ENCODE data around the gene FCAMR.

The FCAMR gene

DNA sequence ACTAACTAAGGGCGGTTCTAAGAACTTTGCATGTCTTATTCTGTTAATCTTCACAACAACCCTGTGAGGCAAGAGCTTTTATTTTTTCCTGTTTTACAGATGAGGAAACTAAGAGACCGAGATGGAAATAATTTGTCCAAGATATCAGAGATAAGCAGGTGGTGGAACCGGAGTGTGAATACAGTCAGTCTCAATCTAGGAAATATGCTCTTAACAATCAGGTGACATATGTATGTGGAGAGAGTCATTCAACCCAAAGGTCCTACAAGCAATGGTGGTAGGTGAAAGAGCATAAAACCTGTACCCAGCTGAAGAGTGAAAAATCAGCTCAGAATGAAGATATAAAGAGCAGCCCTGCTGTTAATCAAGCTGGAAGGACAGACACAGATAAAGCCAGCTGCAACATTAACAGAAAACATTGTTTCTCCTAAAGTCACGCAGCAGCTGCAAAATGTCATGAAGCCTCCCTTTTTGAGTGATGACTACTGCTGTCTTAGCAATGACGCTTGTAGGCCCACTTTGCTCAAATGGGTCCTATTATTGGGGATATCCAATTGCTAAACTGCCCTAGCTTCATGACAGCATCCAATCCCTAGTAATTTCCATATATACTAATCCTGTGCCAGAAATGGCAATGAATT, 30.5 kb upstream of the FCAMR start:
- no peak for DNase-seq (ENCODE audit: low read depth in 2 of 2)

DNA sequence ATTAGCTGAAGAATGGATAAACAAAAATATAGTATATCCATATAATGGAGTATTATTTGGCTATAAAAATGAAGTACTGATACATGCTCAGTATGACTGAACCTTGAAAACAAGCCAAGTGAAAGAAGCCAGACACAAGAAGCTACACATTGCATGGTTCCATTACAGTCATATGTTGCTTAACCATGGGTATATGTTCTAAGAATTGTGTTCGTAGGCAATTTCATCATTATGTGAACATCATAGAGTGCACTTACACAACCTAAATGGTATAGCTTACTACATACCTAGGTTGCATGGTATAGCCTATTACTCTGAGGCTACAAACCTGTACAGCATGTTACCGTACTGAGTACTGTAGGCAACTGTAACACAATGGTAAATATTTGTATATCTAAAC, 28.6 kb upstream of the FCAMR start:
- DNase-seq (ENCODE audit: low read depth in 2 of 2): no peak

DNA sequence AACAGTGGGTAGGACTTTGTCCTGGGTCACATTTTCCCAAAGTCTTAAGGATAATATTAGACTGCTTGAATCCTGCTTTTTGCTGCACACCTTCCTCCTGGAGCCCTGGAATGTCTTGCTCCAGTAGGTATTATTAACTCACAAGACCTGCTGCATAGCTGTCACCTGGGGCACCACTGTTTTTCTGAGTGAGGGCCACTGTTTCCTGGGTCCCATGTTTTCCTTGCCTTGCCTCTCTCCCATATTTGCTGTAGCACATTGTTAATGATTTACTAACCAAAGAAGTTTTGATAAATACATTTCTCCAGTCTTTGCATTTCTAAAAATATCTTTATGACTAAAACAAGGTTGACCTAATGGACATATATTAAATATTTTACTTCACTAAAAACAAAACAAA, 22.5 kb upstream of the FCAMR start:
- no peak for DNase-seq (ENCODE audit: low read depth in 2 of 2)

DNA sequence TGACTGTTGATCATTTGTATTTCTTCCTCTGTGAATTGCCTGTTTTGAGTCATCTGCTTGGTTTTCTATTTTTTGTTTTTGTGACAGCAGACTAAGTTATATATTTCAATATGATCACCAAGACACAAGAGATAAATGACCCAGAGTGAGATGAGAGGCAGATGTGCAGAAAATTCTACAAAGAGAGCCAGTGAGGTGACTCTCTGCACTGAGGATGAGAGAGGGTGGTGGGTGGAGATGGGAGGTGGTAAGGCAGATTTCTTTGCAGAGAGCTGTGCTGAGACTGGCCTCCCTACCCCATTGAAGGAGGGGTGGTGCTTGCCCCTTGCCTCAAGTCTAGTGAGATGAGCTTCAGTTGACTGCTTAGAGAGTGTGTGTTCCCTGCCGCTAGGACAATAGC, 17.6 kb upstream of the FCAMR start:
- DNase-seq (ENCODE audit: low read depth in 2 of 2): no peak

DNA sequence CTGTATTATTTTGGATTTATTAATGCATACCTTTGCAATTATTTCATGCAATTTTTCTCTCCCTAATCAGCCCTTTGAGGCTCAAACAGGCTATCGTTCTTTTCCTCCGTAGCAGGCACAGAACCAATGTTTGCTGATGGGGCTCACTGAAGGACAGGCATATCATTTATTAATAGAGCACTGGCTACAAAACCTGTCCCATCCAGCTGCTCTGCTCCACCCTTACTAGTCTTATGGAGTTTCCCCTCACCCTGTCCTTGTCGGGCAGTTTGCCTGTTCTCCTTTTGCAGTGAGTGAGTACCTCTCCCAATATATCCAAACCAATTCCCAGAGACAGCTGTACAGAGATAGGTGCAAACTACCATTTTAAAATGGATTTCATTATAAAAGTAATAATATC, 16.6 kb upstream of the FCAMR start:
- DNase-seq (ENCODE audit: low read depth in 2 of 2): no peak

DNA sequence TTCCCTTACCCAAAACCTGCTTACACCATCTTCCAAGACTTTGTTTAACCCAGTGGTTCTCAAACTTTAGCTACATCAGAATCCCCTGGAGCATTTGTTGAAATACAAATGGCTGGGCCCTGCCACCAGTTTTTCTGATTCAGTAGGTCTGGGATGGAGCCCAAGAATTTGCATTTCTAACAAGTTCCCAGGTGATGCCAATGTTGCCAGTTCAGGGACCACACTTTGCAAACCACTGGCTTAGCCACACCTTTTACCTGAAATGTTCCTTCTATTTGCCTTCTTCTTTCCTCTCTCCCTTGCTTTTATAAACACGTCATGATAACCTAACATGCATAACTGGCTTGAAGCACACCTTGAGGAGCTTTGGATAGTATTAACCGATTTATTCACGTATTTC, 16.1 kb upstream of the FCAMR start:
- DNase-seq (ENCODE audit: low read depth in 2 of 2): no peak

DNA sequence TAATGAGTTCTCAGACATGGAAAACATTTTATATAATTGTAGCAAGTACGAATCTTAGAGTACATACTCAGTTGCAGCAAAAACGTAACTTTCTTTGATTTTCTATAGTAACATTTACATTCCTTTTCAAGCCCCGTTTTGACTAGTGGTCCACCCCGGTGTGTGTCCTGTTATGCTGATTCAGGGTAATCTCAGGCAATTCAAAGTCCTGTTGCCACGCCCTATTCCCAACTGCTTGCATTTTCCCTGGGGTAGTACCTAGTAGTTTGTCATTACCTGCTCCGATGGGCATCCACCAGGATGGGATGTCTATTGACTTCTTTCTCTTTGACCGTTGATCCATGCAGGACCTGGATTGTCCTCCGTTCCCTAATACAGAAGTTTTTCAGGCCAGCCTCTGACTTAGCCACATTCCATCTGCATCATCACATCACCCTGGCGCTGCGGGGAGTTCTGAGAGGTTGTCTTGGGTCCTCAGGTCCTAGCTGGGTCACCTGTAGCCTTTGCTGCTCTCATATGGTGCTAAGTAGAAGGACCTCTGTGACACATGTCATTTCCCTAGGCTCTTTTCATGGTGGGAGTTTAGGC, 15.0 kb upstream of the FCAMR start:
- no peak for DNase-seq (ENCODE audit: low read depth in 2 of 2)

DNA sequence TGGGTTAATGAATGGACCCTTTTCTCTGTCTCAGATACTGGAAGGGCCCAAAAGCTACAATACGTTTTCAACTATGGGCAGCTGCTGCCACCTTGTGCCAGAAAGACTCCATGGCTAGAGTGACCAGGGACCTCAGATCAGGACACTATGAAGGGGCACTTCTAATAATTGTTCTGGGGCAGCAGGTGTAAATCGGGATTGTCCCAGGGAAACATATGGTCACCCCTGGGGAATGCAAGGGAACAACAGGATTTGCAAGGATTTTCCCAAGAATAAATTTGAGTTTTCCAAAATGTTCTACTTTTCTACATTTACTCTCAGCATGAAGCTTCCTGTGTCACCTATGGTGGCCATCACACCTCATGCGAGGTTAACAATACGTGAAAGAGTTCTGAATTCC, 12.0 kb upstream of the FCAMR start:
- DNase-seq (ENCODE audit: low read depth in 2 of 2): peak; percentile 10 to 38

DNA sequence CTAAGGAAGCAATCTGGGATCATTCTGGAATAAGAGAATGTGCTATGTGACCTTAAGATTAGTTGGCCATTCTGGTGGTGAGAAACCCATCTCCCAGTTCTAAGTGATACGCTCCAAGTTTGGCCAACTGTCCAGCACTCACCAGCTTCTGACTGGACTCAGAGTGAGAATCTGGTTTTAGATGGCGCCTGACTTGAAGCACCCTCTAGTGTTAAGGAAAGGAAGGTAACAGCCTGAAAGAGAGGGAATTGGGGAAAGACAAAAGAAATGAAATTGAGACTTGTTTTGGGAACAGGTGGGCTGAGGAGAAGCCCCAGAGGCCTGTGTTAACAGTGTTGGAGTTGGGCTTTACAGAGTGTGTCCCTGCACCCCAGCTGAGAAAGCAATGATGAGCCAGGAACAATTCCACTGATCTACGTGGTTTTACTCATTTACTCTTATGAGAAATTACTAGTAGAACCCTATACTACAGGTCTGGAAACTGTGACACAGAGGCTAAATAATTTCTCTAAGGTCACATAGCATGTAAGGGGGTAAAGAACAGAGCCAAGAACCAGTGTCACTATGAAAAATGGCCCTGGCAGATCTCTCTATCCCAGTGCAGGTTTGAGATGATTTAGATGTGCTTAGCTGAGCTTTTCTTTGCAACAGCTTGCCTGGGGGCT, 9.3 kb upstream of the FCAMR start:
- no peak for DNase-seq (ENCODE audit: low read depth in 2 of 2)

DNA sequence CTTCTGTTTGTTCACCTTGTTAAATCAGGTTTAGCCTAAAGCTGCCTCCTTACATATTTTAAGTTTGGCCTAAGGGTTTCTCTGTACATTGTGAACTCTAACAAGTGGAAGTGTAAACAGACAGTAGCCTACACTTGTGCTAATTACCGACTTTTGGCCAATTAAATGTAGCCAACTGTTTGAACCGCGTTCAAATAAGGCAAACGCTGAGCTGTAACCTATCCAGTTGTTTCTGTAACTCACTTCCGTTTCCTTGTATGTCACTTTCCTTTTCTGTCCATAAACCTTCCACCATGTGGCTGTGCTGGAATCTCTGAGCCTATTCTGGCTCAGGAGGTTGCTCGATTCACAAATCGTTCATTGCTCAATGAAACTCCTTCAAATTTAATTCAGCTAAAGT, 8.0 kb upstream of the FCAMR start:
- DNase-seq (ENCODE audit: low read depth in 2 of 2): no peak

DNA sequence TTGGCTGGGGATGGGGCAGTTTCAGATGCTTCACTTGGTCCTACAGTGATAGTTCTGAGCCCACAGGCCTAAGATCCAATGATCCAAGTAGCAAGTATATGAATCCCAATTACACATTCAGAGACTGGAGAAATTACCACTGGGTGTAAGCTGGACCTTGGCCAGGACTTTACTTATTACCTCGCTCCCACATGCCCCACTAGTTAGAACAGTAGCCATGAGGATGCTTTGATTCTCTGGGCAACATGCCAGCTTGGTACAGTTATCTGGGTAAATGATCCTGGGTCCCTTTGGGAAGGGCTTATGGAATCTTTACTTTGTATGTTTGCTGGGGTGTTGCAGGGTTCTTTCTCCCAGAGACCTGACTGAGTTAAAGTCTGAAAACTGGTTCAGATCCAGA, 5.0 kb upstream of the FCAMR start:
- no peak for DNase-seq (ENCODE audit: low read depth in 2 of 2)

DNA sequence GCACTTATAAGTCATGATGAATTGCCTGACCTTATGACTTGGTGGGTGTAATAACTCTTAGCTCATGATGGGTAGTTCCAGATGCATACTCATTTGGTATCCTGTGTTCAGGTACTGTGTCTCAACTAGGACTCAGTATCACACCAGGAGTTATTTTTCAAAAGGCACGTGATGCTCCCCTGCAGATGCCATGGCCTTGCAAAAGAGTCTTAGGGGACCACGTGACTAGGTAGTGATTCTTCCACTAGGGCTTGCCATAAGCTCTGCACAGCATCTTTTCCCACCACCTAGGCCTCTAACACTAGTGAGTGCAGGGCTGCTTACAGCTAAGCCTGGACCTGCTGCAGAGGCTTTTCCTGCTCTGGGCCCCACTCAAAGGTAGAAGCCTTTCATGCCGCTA, 3.9 kb upstream of the FCAMR start:
- no peak for DNase-seq (ENCODE audit: low read depth in 2 of 2)

DNA sequence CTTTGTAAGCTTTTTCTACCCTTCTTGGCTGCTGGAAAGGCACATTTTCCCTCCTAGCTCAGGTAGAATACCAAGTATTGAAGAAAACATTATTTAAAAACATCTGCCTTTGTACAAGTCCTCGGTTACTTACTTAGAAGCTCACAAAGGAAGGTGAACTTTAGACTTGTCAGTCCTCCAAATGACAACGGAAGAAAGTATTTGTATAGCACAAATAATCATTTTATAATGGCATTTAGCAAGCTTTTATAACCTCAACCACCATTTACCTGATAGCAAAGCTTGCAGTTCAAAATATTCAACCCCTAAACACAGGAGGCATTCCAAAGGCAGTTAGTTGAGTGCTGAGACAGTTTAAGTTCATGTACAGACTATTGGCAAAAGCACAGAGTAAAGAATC, 2.5 kb upstream of the FCAMR start:
- DNase-seq (ENCODE audit: low read depth in 2 of 2): no peak

DNA sequence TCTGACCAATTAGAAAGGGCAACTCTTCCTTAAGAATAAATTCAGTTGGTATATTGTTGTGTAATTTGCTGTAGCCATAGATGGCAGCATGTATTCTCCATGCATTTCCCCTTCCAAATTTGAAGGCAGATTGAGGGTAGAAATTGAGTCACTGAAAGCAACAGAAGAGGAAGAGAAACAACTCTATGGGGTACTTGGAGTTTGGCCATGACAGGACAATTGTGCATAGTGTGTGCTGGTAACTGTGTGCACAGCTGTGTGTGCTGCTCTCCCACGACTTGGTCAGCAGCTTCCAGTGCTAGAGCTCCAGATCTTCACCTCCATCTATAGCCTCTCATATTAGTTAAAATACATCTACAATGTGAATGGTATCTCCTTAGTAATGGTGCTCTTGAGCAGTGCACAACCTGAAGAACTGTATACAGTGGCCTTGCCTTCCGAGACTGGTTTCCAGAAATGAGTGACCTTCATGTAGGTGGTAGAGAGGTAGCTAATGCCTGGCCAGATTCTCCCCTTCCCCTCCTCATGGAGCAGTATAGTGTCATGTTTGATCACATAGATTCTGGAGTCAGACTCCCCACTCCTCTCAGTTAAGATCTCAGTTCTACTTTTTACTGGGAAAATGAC, 882 bp upstream of the FCAMR start:
- DNase-seq (ENCODE audit: low read depth in 2 of 2): no peak

DNA sequence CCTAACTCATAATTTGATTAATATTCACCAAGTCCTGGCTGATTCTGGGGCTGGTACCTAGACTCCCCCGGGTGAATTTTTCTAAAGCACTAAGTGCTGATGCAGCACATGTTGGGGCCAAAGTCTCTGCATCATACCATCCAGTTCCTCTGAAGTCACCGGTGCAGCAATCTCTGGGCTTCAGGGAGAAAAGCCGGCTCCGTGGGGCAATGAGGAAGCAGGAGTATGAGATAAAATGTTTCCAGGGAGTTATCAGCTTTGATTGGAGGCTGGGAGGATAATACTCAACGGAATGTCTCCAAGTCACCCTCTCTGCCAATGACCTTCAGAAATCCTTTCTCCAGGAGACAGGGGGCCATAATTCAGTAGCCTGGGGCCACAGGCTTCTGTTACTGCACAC, 1.2 kb downstream of the FCAMR start:
- DNase-seq (ENCODE audit: low read depth in 2 of 2): no peak

DNA sequence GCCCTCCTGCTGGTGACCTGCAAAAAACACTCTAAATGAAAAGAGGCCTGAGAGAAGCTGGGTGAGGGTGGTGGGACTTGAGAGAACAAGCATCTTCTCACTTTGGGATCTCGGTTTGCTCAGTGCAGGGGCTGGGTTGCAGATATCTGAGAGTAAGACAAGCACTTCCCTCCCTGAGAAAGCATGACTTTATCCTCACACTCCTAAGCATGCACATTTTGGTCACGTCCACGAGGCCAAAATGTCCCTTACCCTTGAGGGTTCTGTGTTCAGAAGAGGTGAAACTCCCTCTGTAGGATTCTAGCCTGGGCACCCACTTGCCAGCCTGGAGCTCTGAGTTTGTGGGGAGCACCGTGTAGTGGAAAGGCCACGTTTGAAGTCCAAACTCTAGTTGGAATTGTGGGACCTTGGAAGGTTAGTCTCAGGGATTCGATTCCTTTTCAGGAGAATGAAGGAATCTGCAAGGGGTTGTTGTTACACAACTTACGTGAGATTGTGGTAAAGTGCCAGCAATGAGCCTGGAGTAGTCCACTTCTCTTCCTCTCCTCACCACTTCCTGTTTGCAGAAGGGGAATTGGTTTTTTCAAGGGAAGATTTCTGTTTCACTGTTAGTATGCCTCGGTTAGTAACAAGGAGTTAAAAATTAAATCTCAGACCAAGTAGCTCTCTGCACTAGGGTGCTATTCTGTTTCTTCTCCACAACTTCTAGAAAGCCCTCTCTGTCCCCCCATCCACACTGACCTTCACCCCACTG, 3.0 kb downstream of the FCAMR start:
- no peak for DNase-seq (ENCODE audit: low read depth in 2 of 2)

DNA sequence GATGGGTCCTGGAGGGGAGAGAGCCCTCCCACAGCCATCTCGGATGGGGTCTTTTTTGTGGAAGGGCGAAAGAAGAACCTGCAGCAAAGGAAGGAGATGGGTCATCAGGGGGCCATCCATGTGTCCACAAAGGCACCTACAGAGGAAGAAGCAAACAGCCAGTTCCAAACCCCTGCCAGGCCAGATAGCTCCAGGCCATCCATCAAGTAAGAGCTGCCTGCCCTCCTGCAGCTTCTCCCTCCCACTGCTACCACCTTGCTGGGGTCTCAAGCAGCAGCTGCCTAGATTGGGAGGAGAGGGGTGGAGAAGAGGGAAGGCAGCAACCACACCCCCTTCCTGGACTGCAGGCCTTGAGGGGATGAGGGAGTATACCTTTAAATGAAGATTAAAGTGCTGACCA, 4.5 kb downstream of the FCAMR start:
- no peak for DNase-seq (ENCODE audit: low read depth in 2 of 2)

DNA sequence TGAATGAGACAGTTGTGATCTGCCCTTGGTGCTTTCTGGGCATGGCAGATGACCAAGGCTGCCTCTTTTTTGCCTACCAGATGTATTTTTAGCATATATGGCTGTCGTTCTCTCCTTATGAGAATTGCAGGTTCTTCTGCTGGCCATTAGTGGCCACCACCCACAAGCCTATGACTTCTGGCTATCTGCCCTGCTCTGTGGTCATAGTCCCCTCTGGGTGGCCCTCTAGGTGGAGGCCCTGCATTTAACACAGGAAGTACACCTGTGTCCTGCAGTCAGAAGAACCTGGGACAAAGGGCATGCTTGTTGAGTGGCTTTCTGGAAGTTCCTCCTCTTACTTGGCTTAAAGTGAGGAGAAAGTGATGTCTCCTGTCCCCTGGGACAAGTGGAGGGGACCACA, 6.5 kb downstream of the FCAMR start:
- DNase-seq (ENCODE audit: low read depth in 2 of 2): no peak

DNA sequence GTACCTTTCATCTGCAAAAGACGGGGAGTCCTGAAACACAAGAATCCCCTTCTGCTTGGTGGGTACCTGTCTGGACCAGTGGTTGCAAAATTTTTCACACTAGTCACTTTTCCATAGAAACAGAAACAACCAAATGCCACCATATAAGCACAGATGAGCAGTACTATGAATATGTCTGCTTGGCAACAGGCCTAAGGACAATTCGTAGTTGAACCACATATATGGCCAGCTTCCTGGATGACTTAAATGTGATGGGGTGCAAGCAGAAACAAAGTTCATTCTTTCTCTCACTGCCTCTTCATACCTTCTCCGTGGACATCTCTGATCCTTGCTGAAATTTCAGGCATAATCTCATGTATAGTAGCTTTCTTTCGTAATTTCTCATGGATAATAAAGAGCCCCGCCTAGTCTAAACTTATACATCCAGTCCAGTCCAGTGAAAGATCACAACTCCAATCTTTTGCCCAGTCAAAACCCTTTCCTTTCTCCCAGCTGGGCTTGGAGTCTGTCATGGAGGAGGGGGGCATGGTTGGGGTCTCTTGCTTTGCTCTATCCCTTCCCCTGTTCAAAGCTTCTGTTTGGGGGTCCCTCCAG, 7.0 kb downstream of the FCAMR start:
- DNase-seq (ENCODE audit: low read depth in 2 of 2): no peak

DNA sequence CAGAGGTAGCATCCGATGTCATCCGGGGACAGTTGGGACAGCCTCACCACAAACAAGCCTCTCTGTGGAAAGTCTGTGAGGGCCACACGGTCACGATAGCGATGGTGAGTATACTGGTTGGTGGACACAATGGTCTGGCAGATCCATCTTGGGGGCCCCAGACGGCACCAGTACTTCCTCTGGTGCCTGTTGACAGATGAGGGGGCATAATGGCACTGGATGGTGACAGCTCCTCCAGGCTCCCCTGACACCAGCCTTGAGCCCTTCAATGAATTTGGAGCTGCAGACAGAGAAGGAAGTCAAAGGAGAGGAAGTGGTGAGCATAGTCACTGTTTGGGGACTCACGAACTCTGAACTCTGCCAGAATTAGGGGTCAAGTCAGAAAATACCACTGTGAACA, 8.0 kb downstream of the FCAMR start:
- no peak for DNase-seq (ENCODE audit: low read depth in 2 of 2)

DNA sequence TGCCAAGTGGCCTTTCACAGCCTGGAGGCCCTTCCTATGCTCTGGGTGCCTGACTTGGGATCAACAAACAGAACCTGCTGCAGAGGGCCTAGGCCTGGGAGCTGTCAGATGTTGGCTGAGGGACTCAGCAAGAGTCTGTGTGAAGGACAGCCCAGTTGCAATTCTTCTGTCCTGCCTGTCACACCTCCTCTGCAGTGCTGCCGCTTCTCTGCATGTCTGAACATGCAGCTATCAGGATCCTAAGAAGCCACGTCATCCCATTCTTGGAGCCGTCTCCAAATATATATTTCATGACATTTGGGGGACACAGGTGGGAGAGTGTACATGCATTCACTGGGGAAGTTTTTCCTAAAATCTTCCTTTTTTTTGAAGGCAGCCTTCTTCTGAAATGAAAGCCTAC, 8.6 kb downstream of the FCAMR start:
- no peak for DNase-seq (ENCODE audit: low read depth in 2 of 2)
